Islet precursor cell (in vitro differentiated cells): ENCODE results near the gene ATP8B3.
A peak's percentile ranks its signal among the peaks of the same experiment; 100 is the strongest.

Experiments used
- DNase-seq: peaks from one replicate; pipeline ENCODE4 v3.0.0-alpha.2; 2018

The ATP8B3 gene

DNA sequence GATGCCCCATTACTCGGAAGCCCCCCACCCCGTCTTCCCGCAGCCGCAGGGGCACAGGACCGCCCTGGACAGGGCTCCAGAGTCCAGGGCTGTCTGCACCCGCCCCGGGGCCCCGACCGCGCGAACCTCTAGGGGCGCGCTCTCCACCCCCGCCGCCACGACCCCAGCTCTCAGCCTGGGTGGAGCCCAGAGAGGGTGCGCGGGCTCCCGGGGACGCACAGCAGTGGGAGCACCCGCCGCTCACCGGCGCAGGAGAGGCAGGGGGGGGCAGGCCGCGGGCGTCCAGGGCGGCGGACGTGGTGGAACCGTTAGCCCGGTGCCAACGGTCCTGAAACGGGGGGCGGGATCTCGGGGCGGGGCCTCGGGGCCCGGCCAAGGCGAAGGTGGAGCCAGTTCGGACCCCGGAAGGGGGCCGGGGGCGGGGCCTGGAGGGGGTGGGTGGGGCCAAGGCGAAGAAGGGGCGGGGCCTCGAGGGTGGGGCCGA is at the start of gene ATP8B3:
Gene ATP8B3 (minus strand): TSS at position 335 of the 484 bp plus-strand sequence. CDS start 540 bp downstream, outside the sequence.
- DNase-seq = no peak

DNA sequence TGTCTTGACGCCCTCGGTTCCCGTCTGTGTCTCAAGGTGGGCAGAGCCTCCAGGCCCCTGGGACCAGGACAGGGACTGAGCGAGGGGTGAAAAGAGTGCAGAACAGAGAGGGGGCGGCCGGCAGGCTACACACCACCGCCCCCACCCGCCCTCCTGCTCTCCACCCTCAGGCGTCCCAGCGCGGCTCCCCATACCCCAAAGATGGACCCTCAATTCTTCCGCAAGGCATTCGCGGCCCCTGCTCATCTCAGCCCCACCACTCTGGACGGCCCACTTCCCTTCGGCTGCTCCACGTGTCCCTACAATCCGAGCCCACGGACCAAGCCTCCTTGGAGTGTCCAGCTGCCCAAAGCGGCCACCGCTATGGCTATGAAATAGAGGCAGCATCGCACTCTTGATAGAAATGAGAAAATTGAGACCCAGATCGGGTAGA is 49.5 kb upstream of the ATP8B3 start:
- DNase-seq = no peak

DNA sequence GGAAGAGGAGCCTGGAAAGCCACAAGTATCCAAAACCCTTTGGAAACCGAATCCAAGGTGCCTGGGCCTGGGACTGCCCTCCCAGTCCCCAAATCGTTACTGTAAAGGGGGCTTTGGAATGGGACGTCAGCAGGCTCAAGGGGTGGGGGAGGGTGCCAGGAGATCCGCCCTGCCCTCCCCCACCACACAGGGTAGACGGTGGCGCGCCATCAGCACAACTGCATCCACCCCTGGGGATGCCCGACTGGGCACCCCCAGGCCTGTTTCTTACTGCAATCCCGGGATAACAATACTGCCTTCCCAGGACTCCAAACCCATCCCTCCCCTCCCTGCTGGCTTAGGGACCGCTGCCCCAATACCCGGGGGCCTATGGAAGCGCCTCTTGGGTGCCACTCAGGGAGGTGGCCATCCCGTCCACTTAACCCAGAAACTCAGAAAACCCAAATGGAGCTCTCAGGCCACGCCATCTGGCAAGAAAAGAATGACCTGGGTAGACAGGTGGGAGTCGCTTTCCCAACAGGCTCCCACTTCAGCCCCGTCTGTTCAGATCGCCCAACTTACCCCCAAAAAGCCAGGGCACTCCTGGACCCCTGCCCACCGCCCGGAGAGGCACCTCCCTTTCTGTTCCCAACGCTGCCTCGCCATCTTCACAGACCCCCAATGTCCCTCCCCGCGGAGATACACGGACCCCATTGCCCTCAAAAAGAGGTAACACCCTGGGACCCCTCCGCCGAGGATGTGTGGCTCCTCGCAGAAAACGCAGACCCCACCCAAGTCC is 48.9 kb upstream of the ATP8B3 start:
- DNase-seq = no peak

DNA sequence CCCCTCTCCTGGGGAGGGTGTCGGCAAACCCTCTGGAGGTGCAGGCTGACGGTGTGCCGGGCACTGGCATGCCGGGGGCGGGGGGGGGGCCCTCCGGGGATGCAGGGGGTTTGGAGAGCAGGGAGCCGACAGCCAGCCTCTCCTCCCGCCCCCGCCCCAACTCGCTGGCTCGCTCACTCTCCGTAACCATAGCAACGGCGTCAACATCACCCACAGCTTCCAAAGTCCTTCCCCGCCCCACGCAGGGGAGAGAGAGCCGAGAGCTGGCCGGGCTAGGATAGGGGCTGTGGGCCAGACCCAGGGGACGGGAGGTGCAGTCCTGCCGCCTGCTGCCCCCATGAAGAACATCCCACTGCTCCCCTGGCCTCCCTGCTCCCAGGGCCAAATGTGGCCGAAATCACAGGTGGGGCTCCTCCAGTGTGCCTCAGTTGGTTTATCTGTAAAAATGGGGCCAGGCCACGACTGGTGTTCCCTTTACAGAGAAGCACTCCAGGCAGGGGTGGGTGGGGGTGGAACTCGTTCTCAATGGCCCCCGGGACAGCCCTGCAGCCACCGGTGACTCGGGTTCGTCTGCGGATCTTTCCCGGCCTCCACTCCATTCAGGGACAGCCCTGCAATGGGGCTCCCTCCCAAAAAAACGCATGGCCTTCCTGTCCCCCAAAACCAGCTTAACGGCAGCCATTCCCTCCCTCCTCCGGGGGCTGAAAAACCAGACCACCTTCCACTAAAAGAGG is 48.1 kb upstream of the ATP8B3 start:
- DNase-seq = peak; percentile 78

DNA sequence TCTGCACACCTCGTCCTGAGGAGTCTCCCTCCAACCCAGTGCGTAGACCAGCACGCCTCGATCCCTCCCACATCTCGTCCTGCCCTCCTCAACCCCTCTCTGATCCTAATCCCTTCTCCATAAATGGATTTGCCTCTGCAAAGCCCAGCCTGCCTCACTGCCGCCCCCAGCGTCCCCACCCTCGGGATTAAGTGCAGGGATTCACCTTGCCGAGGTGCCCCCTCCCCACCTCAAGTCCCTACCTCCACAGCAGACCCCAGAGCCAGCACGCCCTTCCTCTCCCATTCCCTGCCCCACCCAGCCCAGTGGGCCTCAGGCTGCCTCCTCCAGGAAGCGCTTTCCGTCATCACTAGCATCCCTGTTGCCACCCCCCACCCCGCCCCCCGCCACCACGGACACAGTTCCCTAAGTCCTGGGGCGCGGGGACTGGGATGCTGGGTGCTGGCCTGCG is 47.3 kb upstream of the ATP8B3 start:
- DNase-seq = no peak

- no peak for DNase-seq
These were observed 46.5 kb upstream of the ATP8B3 start for GRCh38 chr19:1858412-1859081.

DNA sequence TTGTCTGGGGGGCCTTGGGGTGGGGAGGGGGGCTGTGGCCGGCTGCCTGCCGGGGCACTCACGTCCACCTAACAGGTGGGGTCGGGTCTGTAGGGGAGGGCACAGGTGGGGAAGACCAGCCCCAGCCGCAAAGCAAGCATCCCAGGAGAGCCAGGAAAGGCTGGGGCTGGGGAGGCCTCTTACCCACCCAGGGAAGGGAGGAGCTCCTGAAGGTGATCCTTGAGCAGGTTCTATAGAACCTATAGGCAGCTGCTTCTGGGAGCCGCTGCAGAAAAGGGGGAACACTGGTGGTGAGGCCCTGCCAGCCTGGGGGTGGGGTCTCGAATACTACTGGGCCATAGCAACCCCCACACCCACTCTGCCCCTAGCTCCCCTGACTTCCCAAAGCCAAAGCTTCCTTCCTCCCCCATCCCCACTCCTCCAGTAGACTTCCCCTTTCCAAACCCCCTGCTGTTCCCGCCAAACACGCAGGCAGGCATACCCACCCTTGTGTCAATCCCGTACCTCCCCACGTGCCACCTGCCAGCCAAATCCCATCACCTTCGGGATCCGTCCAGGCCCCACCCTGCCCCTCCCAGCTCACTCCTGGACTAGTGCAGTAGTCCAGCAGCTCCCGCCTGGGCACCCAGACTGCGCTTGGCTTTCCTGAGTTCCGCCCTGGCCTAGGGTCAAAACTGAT is 45.7 kb upstream of the ATP8B3 start:
- no peak for DNase-seq

DNA sequence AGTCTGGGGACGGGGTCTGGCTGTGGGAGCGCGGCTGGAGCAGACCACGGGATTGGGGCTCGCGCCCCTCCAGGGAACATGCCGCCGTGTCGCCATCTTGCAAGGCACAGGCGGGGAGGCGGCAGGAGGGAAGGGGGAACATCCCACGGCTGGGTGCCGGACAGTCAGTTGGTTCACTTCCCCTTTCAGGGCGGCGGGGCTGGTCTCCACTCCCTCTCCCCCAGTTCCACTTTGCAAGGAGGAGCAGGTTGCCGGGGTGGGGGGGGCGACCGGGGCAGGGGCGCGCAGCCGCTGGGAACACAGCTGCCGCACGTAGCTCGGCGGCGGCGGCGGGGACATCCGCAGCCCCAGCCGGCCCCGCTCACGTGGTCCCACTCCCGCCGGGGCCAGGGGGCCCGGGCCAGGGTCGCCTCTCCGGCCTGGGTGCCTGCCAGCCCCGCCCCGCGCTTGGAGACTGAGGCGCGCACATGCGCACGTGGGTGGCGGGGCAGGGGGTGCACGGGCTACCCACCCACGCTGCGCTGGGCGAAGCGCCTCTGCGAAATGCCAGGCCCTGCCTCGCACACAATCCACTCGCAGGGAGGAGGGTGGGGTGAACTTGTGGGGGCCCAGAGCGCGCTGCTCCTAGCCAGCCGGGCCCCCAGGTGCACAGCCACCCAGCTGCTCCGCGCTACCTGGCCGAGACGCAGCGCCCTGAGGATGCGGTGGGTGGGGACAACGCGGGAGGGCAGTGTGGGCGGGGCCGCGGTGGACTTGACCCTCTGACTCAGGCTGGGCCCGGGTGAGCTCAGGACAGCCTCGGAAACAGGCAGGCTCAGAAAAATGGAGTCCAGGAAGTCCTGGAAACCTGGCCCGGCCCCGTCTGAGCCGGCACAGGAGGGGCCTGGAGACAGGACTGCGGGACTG is 44.9 kb upstream of the ATP8B3 start:
- peak; percentile 93 for DNase-seq

DNA sequence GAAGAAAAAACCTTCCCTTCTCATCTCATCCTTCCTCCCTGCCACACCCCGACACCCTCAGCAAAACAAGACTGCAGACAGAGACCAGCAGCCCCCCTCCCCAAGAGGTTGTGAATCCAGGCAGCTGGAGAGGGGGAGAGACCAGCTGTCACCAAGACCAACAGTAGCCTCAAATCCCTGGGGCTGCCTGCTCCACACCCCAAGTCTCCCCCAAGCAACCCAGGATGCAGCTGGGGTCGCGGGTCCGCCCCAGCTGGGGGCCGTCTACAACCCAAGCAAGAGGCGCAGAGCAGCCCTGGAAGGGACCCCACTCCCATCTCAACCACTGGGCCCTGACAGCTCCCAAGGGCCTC is 44.2 kb upstream of the ATP8B3 start:
- no peak for DNase-seq

DNA sequence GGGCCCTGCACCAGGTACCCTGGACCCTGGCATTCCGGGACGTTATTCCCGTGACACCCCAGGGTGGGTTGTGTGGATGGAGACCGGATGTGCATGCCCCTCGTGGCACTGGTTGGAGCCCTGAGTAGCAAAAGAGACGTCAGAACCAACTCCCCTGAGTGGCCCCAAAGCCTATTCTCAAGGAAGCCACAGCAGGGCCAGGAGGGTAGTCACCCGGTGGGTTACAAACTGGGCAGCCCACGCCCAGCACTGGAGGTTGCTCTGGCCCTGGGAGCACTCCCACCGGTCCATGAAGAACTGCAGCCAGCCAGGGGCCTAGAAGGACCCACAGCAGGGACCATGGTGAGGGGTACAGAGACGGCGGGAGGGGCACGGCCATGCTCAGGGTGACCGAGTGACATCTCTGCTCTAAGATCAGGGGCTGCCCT is 43.8 kb upstream of the ATP8B3 start:
- DNase-seq = no peak

GRCh38 chr19:1855040-1855827 is 43.2 kb upstream of the ATP8B3 start:
- DNase-seq = peak; percentile 97

DNA sequence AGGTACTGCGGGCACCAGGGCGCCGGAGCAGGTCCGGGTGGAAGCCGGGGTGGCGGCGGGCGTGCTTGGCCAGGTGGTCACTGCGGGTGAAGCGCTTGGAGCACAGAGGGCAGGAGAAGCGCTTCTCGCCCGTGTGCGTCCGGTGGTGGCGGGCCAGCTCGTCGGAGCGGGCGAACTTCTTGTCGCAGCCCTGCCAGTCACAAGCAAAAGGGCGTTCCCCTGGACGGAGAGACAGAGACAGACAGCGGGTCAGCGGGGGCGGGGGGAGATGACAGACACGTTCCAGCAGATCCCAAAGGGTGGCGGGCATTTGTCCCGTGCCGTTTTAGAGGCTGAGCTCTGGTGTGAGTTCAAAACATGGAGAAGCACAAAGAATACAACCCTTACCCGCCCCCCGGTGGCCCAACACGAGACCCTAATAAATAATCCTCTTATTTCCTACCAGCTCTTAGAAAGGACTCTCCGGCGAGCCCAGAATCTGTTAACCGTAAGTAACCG is 42.5 kb upstream of the ATP8B3 start:
- peak; percentile 72 for DNase-seq

DNA sequence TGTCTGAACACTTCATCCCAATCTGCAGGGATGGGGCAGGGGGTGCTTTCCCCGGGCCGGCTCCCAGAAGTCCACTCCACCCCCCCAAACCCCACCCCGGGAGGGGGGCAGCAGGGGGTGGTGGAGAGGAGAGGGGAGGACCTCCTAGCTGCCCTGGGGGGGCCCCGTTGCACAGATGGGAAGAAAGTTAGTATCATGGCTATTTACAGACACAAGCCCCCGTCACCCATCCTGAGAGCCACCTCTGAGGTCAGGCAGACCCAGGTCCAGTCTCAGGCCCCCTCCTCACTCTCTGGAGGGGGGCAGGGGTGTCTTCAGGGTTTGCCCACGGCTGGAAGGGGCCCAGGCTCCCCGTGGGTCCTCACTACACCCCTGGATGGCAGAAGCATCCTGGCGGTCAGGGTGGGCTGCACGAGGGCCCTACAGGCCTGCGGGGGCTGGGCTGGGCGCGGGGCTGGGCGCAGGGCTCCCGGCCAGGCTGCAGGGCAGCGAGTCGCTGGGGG is 42.0 kb upstream of the ATP8B3 start:
- no peak for DNase-seq

DNA sequence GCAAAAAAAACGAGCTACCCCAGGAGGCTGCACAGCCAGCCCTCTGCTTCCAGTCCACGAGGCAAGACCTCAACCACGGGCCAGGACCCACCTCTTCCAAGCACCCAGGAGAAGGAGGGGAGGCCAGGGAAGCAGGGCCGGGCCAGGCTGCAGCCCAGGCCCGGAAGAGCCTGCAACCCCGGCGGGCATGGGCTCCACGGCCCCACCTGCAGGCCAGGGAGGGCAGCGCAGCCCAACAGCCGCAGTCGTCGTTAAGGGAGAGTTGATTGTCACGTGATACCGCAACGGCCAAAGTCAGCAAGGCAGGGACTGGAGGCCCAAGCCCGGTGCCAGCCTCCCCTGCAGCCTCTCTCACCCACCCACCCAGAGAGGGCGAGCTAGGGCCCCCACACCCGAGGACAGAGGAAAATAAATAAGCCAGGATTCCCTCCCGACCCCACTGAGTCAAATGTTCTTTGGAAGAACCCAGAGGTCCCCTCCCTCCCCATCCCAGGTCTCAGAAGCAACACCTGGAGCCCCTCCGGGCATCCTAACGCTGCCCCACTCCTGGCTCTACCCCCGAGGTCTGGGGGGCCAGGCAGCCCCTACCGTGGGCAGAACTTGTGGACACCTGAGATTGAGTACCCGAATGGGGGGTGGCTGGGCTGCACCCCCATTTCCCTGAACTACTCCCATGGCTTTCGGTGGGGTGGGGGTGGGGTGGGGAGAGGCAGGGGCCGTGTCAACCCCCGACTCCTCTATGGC is 41.4 kb upstream of the ATP8B3 start:
- peak; percentile 94 for DNase-seq

GRCh38 chr19:1852581-1853128 is 40.6 kb upstream of the ATP8B3 start:
- no peak for DNase-seq

DNA sequence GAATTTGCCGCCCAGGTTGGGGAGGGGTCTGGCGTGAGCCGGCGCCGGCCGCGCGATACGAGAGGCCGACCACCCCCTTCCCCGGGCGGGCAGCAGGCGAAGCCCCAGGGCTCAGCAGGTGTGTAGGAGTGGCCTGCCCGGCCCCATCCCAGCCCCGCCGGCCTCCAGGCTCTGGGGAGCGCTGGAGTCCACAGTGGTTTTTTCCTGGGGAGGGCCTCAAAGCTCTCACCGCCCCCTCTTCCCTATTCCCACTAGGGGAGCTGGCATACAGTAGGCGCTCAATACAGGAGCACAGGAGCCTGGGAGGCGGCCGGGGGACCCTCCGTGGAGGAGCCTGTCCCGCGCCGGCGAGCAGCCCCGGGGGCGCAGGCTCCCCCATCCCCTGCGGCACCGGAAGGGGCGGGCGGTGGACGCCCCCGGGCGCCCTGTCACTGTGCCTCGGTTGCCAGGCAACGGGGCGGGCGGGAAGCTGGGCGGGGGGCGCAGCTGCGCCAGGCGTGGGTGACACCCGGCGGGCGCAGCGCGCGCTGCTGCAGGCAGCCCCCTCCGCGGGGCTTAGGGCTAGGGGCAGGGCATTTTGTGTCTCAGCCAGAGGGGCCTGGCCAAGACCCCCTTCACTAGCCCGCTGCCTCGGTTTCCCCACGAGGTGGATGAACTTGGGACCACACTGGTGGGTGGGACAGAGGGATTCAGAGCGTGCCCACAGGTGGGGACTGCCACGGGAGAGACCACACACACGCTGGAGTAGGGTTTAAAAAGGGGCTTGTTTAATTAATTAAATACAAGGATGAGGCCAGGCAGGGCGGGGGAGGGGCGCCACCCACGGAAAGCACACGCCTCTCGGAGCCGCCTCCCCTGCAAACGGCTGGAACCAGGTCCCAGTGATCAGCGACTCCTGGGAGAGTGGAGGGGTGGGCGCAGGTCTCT is 39.8 kb upstream of the ATP8B3 start:
- no peak for DNase-seq

DNA sequence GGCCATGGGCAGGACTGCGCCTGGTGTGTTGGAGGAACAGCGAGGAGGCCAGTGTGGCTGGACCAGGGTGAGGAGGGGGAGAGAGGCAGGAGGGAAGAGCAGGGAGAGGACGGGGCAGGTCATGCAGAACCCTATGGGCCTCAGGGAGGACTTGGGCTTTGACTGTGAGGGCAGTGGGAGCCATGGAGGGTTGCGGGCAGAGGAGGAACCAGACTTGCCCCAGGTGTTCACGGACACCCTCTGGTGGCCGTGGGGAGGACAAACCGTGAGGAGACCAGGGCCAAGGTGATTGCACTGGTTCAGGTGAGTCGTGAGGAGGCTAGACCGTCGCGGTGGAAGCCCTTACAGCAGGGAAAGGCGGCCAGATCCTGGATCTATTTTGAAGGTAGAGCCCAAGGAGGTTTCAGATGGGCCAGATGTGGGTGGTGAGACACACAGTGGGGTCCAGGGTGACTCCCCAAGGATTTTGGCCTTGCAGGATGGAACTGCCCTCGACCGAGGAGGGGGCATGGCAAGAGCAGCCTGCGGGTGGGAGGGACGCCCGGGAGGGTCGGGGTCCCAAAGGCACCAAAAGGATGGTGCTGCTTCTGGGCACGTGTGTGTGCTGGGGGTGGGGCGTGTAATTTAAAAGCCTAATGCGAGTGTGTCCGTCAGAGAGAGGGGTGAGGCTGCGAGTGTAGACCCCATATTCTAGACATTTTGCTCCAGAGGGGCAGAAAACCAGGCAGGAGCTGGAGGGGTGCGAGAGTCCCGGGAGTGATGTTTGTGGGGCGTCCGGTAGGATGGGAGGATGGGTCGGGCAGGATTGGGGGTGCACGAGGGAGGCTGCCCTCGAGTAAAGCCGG is 39.0 kb upstream of the ATP8B3 start:
- no peak for DNase-seq
